Panc1 (cell line): Measurements from ENCODE around the gene LRP1B. TPM values are rescaled to one million over a fixed set of nuclear protein-coding genes. Genes with fewer than 3 reads are reported as not detected.

Experiments
- ATAC-seq: fragments of 200-7000 bp; cut with Tn5 transposase; 2 replicates; pipeline ENCODE4 v1.9.1; 2020; ENCODE audit warnings: mild to moderate bottlenecking, moderate library complexity
- BruUV-seq: library from RNA; stranded (reverse); fragments of 400-500 nt; replicated peaks from 2 replicates; lab custom pipeline; 2021; lab: Mats Ljungman, UMichigan
- CTCF ChIA-PET: fragments of 300-600 bp; sonication (Branson Sonifier 250); formaldehyde crosslinking; loops from one replicate; lab custom pipeline; 2022; ENCODE audit warnings: antibody characterized with exemption; lab: Charles Lee
- POLR2A ChIA-PET: fragments of 300-600 bp; sonication (Branson Sonifier 250); formaldehyde crosslinking; loops from one replicate; lab custom pipeline; 2022; ENCODE audit warnings: antibody characterized with exemption; lab: Charles Lee
- DNase-seq: peaks from one replicate; pipeline ENCODE4 v3.0.0-alpha.2; 2010; ENCODE audit warnings: low read depth, low spot score
- H3K27ac ChIP-seq: 2 replicates; pipeline ENCODE4 v1.5.1; 2011; ENCODE audit warnings: mild to moderate bottlenecking, low read length, inconsistent platforms
- H3K27me3 ChIP-seq: fragments of 200-500 bp; sonication (Bioruptor generic); 2 replicates; pipeline ENCODE4 v1.6.0; 2014; ENCODE audit warnings: low read length, inconsistent platforms; ENCODE audit not compliant: control insufficient read depth, insufficient read depth
- H3K36me3 ChIP-seq: fragments of 200-500 bp; sonication (Bioruptor generic); 2 replicates; pipeline ENCODE4 v1.5.1; 2014; ENCODE audit warnings: inconsistent platforms, mild to moderate bottlenecking, low read length, moderate library complexity; ENCODE audit not compliant: control insufficient read depth, insufficient read depth
- H3K4me1 ChIP-seq: 2 replicates; pipeline ENCODE4 v1.5.1; 2011; ENCODE audit warnings: inconsistent platforms, mild to moderate bottlenecking, low read length, moderate library complexity; ENCODE audit not compliant: control insufficient read depth, insufficient read depth
- H3K4me3 ChIP-seq, 2 experiments: 2 replicates each; pipeline ENCODE4 v1.5.1; 2011 to 2012; ENCODE audit warnings: low read depth in 2 of 2, low read length in 2 of 2, mild to moderate bottlenecking in 2 of 2, inconsistent platforms in 1 of 2, moderate library complexity in 1 of 2
- H3K9me3 ChIP-seq: fragments of 200-500 bp; sonication (Bioruptor generic); 2 replicates; pipeline ENCODE4 v1.5.1; 2014; ENCODE audit warnings: low read depth, mild to moderate bottlenecking, inconsistent platforms, low read length, moderate library complexity; ENCODE audit not compliant: control insufficient read depth, insufficient read depth
- POLR2AphosphoS5 ChIP-seq: IDR thresholded peaks from 2 replicates; pipeline ENCODE4 v1.6.1; 2012; ENCODE audit warnings: mild to moderate bottlenecking, low read depth, low read length, moderate library complexity
- SIN3A ChIP-seq: IDR thresholded peaks from 2 replicates; pipeline ENCODE4 v1.6.1; 2012; ENCODE audit warnings: low read depth, mild to moderate bottlenecking, low read length, moderate library complexity, borderline replicate concordance; ENCODE audit not compliant: insufficient read depth
- TCF7L2 ChIP-seq: IDR thresholded peaks from 2 replicates; pipeline ENCODE4 v1.6.1; 2011; ENCODE audit warnings: mild to moderate bottlenecking, low read depth, low read length, inconsistent platforms
- in situ Hi-C: cut with HindIII; loops from 2 replicates; pipeline ENCODE4 v1.10.0; 2016; ENCODE audit warnings: low sequenced_read_pairs, low pct_unique_long_range_greater_than_20kb
- intact Hi-C: fragments of 100-400 bp; cut with micrococcal nuclease; formaldehyde crosslinking; loops from one replicate; pipeline ENCODE4 v1.10.0; 2022; ENCODE audit not compliant: unreplicated experiment
- total RNA-seq: library from RNA; stranded (reverse); gene quantifications from one replicate; pipeline ENCODE4 v1.2.1, GENCODE V29; 2021; ENCODE audit not compliant: unreplicated experiment
- TF ChIP-seq, protein P1 (sequence below), 2 experiments: IDR thresholded peaks; 2 replicates each; pipeline ENCODE4 v1.6.1; 2011 to 2012; ENCODE audit warnings: low read depth in 2 of 2, control low read depth in 1 of 2, low read length in 1 of 2, mild to moderate bottlenecking in 1 of 2, moderate library complexity in 1 of 2; ENCODE audit not compliant: insufficient read depth in 1 of 2
- TF ChIP-seq, protein P2 (sequence below): fragments of 450-650 bp; IDR thresholded peaks from 2 replicates; pipeline ENCODE4 v1.5.1; 2017; ENCODE audit warnings: mild to moderate bottlenecking

The LRP1B gene
- total RNA-seq, 1 experiment from 2014 or later = 0.54 TPM

DNA sequence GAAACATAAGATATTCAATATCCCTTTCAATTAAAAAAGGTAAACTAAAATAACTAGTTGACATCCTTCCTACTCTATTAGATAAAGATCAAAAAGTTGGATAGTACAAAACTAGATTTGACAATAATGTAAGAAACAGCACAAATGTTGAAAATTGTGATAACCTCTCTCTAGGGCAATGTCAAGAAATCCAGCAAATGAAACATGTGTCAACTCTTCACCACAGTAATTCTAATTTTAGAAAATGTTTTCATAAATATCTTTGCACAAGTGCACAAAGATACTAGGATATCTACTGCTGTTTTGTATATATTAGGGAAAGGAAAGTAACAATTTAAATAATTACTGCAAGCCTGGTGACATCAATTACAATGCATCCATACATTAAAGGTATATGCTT is 1220.1 kb downstream of the LRP1B start:
- ChIA-PET CTCF (no interaction called here), POLR2A (no interaction called here)
- in situ Hi-C loops (no loop called here), intact Hi-C loops (no loop called here)
- Histone ChIP-seq H3K36me3 (no peaks in the 10 kb centered on the region), H3K4me3 (no peak overlapping the region), H3K9me3 (no peaks in the 10 kb centered on the region), H3K4me1 (no peaks in the 10 kb centered on the region), H3K27ac (no peak overlapping the region), H3K27me3 (no peaks in the 10 kb centered on the region)
- DNase-seq (no peak), ATAC-seq (no peak)
- TF ChIP-seq, protein P1, sequence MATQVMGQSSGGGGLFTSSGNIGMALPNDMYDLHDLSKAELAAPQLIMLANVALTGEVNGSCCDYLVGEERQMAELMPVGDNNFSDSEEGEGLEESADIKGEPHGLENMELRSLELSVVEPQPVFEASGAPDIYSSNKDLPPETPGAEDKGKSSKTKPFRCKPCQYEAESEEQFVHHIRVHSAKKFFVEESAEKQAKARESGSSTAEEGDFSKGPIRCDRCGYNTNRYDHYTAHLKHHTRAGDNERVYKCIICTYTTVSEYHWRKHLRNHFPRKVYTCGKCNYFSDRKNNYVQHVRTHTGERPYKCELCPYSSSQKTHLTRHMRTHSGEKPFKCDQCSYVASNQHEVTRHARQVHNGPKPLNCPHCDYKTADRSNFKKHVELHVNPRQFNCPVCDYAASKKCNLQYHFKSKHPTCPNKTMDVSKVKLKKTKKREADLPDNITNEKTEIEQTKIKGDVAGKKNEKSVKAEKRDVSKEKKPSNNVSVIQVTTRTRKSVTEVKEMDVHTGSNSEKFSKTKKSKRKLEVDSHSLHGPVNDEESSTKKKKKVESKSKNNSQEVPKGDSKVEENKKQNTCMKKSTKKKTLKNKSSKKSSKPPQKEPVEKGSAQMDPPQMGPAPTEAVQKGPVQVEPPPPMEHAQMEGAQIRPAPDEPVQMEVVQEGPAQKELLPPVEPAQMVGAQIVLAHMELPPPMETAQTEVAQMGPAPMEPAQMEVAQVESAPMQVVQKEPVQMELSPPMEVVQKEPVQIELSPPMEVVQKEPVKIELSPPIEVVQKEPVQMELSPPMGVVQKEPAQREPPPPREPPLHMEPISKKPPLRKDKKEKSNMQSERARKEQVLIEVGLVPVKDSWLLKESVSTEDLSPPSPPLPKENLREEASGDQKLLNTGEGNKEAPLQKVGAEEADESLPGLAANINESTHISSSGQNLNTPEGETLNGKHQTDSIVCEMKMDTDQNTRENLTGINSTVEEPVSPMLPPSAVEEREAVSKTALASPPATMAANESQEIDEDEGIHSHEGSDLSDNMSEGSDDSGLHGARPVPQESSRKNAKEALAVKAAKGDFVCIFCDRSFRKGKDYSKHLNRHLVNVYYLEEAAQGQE (IDR thresholded peaks at IDR 0.05; ENCODE audit: insufficient read depth in 1 of 2, low read depth in 2 of 2, low read length in 1 of 2) = no peak
- TF ChIP-seq TCF7L2 (no peak), POLR2AphosphoS5 (no peak)
- TF ChIP-seq, protein P2, sequence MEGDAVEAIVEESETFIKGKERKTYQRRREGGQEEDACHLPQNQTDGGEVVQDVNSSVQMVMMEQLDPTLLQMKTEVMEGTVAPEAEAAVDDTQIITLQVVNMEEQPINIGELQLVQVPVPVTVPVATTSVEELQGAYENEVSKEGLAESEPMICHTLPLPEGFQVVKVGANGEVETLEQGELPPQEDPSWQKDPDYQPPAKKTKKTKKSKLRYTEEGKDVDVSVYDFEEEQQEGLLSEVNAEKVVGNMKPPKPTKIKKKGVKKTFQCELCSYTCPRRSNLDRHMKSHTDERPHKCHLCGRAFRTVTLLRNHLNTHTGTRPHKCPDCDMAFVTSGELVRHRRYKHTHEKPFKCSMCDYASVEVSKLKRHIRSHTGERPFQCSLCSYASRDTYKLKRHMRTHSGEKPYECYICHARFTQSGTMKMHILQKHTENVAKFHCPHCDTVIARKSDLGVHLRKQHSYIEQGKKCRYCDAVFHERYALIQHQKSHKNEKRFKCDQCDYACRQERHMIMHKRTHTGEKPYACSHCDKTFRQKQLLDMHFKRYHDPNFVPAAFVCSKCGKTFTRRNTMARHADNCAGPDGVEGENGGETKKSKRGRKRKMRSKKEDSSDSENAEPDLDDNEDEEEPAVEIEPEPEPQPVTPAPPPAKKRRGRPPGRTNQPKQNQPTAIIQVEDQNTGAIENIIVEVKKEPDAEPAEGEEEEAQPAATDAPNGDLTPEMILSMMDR = no peak
- no TSS peak for BruUV-seq

DNA sequence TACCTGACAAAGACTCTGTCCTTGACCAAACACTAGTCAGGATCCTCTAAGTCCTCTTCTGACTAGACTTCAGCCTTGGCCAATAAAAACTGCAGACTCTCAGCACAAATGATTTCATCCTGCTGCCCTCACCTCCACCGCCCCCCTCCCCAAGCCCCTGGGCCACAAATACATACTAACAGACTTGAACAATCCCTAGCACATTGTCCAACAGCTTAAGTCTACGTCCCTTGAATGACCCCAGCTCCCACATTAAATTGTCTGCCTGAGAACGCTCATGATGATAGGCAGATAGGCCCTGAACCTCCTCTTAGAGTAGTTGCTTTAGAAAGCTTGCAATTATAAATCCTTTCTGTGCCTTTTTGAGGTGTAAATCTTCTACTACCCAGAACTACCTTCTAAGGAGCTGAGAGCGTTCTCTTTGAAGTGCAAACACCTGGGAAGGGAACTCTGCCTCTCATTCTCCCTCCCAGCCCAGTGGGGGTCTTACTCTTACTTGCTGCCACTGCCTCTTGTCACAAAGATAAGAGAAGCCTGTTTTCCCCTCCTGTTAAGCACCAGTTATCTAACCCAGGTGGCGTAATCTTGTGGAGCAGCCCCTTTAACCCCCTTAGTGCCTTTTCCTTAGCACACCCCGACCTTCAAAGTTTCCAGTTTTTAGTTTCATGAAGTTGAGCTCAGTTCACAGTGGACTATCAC is 1225.6 kb downstream of the LRP1B start:
- ChIA-PET CTCF (no interaction called here), POLR2A (no interaction called here)
- no peaks in the 10 kb centered on the region for H3K9me3 ChIP-seq
- no peaks in the 10 kb centered on the region for H3K27me3 ChIP-seq
- no peaks in the 10 kb centered on the region for H3K36me3 ChIP-seq
- BruUV-seq = no TSS peak
- DNase-seq (no peak), ATAC-seq (no peak)
- intact Hi-C loops = no loop called here
- H3K4me1 ChIP-seq = no peaks in the 10 kb centered on the region
- in situ Hi-C loops = no loop called here
- no peak for TF ChIP-seq TCF7L2
- no peak for TF ChIP-seq SIN3A
- TF ChIP-seq, protein P1 (IDR thresholded peaks at IDR 0.05; ENCODE audit: insufficient read depth in 1 of 2, low read depth in 2 of 2, low read length in 1 of 2) = no peak
- TF ChIP-seq, protein P2 = no peak
- no peak for TF ChIP-seq POLR2AphosphoS5
- H3K27ac ChIP-seq = no peak overlapping the region
- no peak overlapping the region for H3K4me3 ChIP-seq
